ENCODE data around the gene BTBD1. TPM values are rescaled to one million over a fixed set of nuclear protein-coding genes. Genes with fewer than 3 reads are reported as not detected.

BTBD1 gene
- total and polyA plus RNA-seq, 2 donors (not counting 3 experiments of a cell fraction or from before 2014, with no cell fraction given): 30.8 to 58.0 TPM

DNA sequence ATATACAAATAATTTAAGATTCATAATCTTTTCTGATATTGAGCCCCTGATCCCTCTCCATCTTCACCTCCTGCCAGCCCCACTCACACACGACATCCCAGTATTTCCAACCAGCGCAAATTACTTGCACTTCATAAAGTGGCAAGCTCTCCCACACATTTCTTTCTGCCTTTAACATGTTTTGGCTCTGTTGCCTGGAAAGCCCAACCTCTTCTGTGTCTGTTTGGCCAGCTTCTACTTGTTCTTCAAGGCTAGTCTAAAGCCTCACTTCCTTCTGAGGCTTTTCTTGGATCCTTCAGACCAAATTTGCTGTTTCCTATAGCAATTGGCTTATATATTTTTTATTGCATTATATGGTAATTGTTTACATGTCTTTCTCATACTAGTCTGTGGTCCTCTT lies 35.3 kb upstream of the BTBD1 start:
- Histone ChIP-seq H3K36me3 (ENCODE audit: control insufficient read depth in 2 of 2, extremely low read depth in 1 of 2, insufficient read depth in 2 of 2, low read length in 2 of 2) (no peaks in the 10 kb centered on the region), H3K27me3 (ENCODE audit: control insufficient read depth in 2 of 2, insufficient read depth in 2 of 2, low read length in 2 of 2) (no peaks in the 10 kb centered on the region), H3K9me3 (replicated peaks; ENCODE audit: control insufficient read depth, insufficient read depth, low read length) (no peaks in the 10 kb centered on the region), H4K20me1 (replicated peaks; ENCODE audit: control insufficient read depth, extremely low read depth, insufficient read depth, low read length) (no peaks in the 10 kb centered on the region), H3K4me1 (ENCODE audit: control insufficient read depth, extremely low read depth, insufficient read depth, low read length) (peaks cover 9% of the 10 kb centered on the region), H3K9me1 (replicated peaks; ENCODE audit: control insufficient read depth, extremely low read depth, insufficient read depth, low read length) (no peaks in the 10 kb centered on the region), H3K27ac (ENCODE audit: insufficient read depth, low read depth, low read length) (no peak overlapping the region), H3K79me2 (ENCODE audit: control insufficient read depth, insufficient read depth, low read length) (no peaks in the 10 kb centered on the region), H3K4me3 (replicated peaks in 1 of 3; ENCODE audit: insufficient read depth in 1 of 3, low read depth in 1 of 3, low read length in 3 of 3) (no peak overlapping the region), H3K4me2 (ENCODE audit: insufficient read depth, low read length) (no peak overlapping the region), H2AFZ (ENCODE audit: low read depth, low read length) (no peak overlapping the region), H3K9ac (replicated peaks; ENCODE audit: extremely low read depth, insufficient read depth, low read length) (no peak overlapping the region)
- ChIA-PET CTCF (interaction anchor here (1.0 kb wide), 1 partner anchor 91 kb away, joined by 3 read pairs; the partner anchor contains the start of gene C15orf40), POLR2A (no interaction called here)
- dilution Hi-C loops (cut with MboI; ENCODE audit: extremely low pct_ligation_motif_present, low sequenced_read_pairs): no loop called here
- no TSS peak for BruUV-seq (replicated peaks)
- DNase-seq (ENCODE audit: low read depth, low spot score): no peak
- no peak for FAIRE-seq
- intact Hi-C loops (cut with micrococcal nuclease): no loop called here
- TF ChIP-seq POLR2A (IDR thresholded peaks at IDR 0.05; ENCODE audit: low read depth, low read length) (no peak), JUN (IDR thresholded peaks at IDR 0.05; ENCODE audit: borderline replicate concordance, insufficient read depth, insufficient read length, low read depth) (no peak), GATA2 (IDR thresholded peaks at IDR 0.05; ENCODE audit: insufficient read depth, insufficient read length, low read depth, low read length) (no peak), FOS (IDR thresholded peaks at IDR 0.05; ENCODE audit: borderline replicate concordance, insufficient read depth, low read length) (no peak), EZH2 (IDR thresholded peaks at IDR 0.05; ENCODE audit: borderline replicate concordance, low read depth, low read length, severe bottlenecking) (no peak), MYC (IDR thresholded peaks at IDR 0.05; ENCODE audit: low read depth, low read length) (no peak), POLR2AphosphoS5 (IDR thresholded peaks at IDR 0.05; ENCODE audit: insufficient read depth, low read depth, low read length) (no peak)
- TF ChIP-seq, protein P1, sequence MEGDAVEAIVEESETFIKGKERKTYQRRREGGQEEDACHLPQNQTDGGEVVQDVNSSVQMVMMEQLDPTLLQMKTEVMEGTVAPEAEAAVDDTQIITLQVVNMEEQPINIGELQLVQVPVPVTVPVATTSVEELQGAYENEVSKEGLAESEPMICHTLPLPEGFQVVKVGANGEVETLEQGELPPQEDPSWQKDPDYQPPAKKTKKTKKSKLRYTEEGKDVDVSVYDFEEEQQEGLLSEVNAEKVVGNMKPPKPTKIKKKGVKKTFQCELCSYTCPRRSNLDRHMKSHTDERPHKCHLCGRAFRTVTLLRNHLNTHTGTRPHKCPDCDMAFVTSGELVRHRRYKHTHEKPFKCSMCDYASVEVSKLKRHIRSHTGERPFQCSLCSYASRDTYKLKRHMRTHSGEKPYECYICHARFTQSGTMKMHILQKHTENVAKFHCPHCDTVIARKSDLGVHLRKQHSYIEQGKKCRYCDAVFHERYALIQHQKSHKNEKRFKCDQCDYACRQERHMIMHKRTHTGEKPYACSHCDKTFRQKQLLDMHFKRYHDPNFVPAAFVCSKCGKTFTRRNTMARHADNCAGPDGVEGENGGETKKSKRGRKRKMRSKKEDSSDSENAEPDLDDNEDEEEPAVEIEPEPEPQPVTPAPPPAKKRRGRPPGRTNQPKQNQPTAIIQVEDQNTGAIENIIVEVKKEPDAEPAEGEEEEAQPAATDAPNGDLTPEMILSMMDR (IDR thresholded peaks at IDR 0.05; ENCODE audit: extremely low read depth in 1 of 2, insufficient read depth in 1 of 2, low read depth in 1 of 2, low read length in 2 of 2): no peak
- TF ChIP-seq, protein P2, sequence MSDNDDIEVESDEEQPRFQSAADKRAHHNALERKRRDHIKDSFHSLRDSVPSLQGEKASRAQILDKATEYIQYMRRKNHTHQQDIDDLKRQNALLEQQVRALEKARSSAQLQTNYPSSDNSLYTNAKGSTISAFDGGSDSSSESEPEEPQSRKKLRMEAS (IDR thresholded peaks at IDR 0.05; ENCODE audit: insufficient read depth, insufficient read length): no peak
